ENCODE data around the gene TMEM132D. TPM values are rescaled to one million over a fixed set of nuclear protein-coding genes. Genes with fewer than 3 reads are reported as not detected.

TMEM132D gene
- total RNA-seq, 2 donors from 2014 or later = 4.4 to 14.2 TPM

DNA sequence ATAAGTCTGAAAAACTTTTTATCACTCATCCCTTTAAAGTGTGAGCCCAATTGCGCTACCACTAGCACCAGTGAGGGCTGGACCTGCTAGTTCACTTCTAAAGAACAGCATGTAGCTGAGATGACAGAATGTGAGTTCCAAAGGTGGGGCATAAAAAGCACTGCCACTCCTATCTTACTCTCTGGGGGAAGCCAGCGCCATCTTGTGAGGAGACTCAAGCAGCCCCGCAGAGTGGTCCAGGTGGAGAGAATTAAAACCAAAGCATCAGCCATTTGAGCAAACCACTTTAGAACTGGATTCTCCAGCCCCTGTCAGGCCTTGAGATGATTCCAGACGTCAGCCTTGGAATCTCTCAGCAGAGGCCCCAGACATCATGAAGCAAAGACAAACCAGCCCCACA, 39.9 kb downstream of the TMEM132D start:
- Mint-ChIP-seq H3K27me3 (ENCODE audit: insufficient read depth) (peaks cover 3% of the 10 kb centered on the region), H3K4me1 (peaks cover 19% of the 10 kb centered on the region), H3K4me3 (no peak overlapping the region), H3K27ac (no peak overlapping the region), H3K36me3 (ENCODE audit: low read depth) (peaks cover 25% of the 10 kb centered on the region), H3K9me3 (peaks cover 20% of the 10 kb centered on the region)
- Histone ChIP-seq H3K36me3 (ENCODE audit: control insufficient read depth, insufficient read depth, low read length) (no peaks in the 10 kb centered on the region), H3K27ac (ENCODE audit: low read depth, low read length) (no peak overlapping the region), H3K4me3 (ENCODE audit: low read length) (no peak overlapping the region), H3K9ac (ENCODE audit: extremely low read depth, low read length, poor library complexity, severe bottlenecking) (no peak overlapping the region), H3K9me3 (ENCODE audit: control insufficient read depth, low read length) (peaks cover 16% of the 10 kb centered on the region), H3K4me1 (ENCODE audit: control insufficient read depth, insufficient read depth, low read length) (no peaks in the 10 kb centered on the region), H3K27me3 (ENCODE audit: control insufficient read depth, insufficient read depth, low read length, poor library complexity, severe bottlenecking) (no peaks in the 10 kb centered on the region)
- WGBS, 2 experiments (ENCODE audit: insufficient coverage in 1 of 2, insufficient read length in 1 of 2) = 60 to 69% methylated on average over 3 to 4 of the region's 4 CpGs
- TF ChIP-seq, protein P1, sequence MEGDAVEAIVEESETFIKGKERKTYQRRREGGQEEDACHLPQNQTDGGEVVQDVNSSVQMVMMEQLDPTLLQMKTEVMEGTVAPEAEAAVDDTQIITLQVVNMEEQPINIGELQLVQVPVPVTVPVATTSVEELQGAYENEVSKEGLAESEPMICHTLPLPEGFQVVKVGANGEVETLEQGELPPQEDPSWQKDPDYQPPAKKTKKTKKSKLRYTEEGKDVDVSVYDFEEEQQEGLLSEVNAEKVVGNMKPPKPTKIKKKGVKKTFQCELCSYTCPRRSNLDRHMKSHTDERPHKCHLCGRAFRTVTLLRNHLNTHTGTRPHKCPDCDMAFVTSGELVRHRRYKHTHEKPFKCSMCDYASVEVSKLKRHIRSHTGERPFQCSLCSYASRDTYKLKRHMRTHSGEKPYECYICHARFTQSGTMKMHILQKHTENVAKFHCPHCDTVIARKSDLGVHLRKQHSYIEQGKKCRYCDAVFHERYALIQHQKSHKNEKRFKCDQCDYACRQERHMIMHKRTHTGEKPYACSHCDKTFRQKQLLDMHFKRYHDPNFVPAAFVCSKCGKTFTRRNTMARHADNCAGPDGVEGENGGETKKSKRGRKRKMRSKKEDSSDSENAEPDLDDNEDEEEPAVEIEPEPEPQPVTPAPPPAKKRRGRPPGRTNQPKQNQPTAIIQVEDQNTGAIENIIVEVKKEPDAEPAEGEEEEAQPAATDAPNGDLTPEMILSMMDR (conservative IDR thresholded peaks at IDR 0.05) = peak; percentile 45
- peak; percentile 83 for DNase-seq

DNA sequence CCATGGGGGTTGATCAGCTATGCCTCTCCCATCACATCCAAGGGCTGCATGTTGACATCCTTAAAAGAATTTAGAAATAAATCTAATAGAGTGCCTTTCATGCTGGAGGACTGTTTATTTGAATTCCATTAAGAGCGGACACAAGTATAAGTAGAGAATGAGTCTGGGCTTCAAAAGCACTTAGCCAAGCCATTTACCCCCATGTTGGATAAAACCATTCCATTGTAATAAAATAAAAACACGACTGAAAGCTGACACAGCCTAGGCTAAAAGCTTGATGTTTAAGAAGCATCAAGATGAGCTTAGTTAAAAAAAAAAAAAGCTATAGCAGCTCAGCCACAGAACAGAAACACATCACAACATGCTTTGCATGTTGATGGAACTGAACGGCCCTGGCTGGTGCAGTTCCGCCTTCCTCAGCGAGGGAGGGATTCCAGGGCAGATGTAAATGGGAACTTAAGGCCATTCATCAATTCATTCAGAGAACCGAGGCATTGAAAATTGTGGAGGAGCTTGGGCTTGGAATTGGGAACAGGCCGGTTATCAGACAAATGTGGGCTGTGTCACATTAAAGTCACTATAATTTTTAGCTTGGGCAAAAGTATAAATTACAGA, 41.2 kb downstream of the TMEM132D start:
- peak overlapping the region; percentile 55 for H3K27ac Mint-ChIP-seq
- Histone ChIP-seq H3K4me3 (ENCODE audit: low read length) (no peak overlapping the region), H3K36me3 (ENCODE audit: control insufficient read depth, insufficient read depth, low read length) (no peaks in the 10 kb centered on the region), H3K27ac (ENCODE audit: low read depth, low read length) (no peak overlapping the region), H3K9me3 (ENCODE audit: control insufficient read depth, low read length) (peaks cover 16% of the 10 kb centered on the region), H3K9ac (ENCODE audit: extremely low read depth, low read length, poor library complexity, severe bottlenecking) (no peak overlapping the region), H3K4me1 (ENCODE audit: control insufficient read depth, insufficient read depth, low read length) (no peaks in the 10 kb centered on the region), H3K27me3 (ENCODE audit: control insufficient read depth, insufficient read depth, low read length, poor library complexity, severe bottlenecking) (no peaks in the 10 kb centered on the region)
- H3K27me3 Mint-ChIP-seq (ENCODE audit: insufficient read depth) = no peaks in the 10 kb centered on the region
- no peak overlapping the region for H3K4me3 Mint-ChIP-seq
- peaks cover 25% of the 10 kb centered on the region for H3K36me3 Mint-ChIP-seq (ENCODE audit: low read depth)
- peaks cover 20% of the 10 kb centered on the region for H3K9me3 Mint-ChIP-seq
- TF ChIP-seq, protein P1 (conservative IDR thresholded peaks at IDR 0.05) = no peak
- 75 to 78% methylated on average over 5 to 7 of the region's 7 CpGs for WGBS, 2 experiments (ENCODE audit: insufficient coverage in 1 of 2, insufficient read length in 1 of 2)
- no peak for DNase-seq
- peaks cover 16% of the 10 kb centered on the region for H3K4me1 Mint-ChIP-seq

DNA sequence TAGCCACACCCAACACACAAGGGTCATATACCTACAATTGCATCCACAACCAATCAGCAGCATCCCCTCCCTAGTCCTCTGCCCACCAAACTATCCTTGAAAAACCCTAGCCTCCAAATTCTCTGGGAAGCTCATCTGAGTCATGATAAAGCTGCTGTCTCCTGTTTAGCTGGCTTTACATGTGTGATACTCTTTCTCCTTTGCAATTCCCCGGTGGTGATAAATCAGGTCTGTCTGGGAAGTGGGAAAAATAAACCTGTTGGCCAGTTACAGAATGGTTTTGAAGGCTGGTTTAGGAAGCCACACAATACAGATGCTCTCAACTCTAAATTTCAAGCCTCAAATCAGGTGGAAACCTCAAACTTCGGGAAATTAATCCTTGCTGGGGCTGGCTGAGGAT, 41.9 kb downstream of the TMEM132D start:
- Histone ChIP-seq H3K4me3 (ENCODE audit: low read length) (no peak overlapping the region), H3K9me3 (ENCODE audit: control insufficient read depth, low read length) (peaks cover 16% of the 10 kb centered on the region), H3K27ac (ENCODE audit: low read depth, low read length) (no peak overlapping the region), H3K36me3 (ENCODE audit: control insufficient read depth, insufficient read depth, low read length) (no peaks in the 10 kb centered on the region), H3K4me1 (ENCODE audit: control insufficient read depth, insufficient read depth, low read length) (no peaks in the 10 kb centered on the region), H3K27me3 (ENCODE audit: control insufficient read depth, insufficient read depth, low read length, poor library complexity, severe bottlenecking) (no peaks in the 10 kb centered on the region), H3K9ac (ENCODE audit: extremely low read depth, low read length, poor library complexity, severe bottlenecking) (no peak overlapping the region)
- peaks cover 20% of the 10 kb centered on the region for H3K9me3 Mint-ChIP-seq
- WGBS, 2 experiments (ENCODE audit: insufficient coverage in 1 of 2, insufficient read length in 1 of 2) = 88 to 100% methylated on average over 1 to 2 of the region's 2 CpGs
- H3K4me3 Mint-ChIP-seq = no peak overlapping the region
- TF ChIP-seq, protein P1 (conservative IDR thresholded peaks at IDR 0.05) = no peak
- DNase-seq = no peak
- H3K36me3 Mint-ChIP-seq (ENCODE audit: low read depth) = peaks cover 25% of the 10 kb centered on the region
- no peaks in the 10 kb centered on the region for H3K27me3 Mint-ChIP-seq (ENCODE audit: insufficient read depth)
- H3K4me1 Mint-ChIP-seq = peaks cover 16% of the 10 kb centered on the region
- no peak overlapping the region for H3K27ac Mint-ChIP-seq
